ENCODE data around the gene MTF1.
A peak's percentile ranks its signal among the peaks of the same experiment; 100 is the strongest.
"Not testable (repeated sequence)": the region's sequence is repeated elsewhere in the genome, so short reads cannot be mapped to it uniquely, and the experiment has no call there.

Gene MTF1

DNA sequence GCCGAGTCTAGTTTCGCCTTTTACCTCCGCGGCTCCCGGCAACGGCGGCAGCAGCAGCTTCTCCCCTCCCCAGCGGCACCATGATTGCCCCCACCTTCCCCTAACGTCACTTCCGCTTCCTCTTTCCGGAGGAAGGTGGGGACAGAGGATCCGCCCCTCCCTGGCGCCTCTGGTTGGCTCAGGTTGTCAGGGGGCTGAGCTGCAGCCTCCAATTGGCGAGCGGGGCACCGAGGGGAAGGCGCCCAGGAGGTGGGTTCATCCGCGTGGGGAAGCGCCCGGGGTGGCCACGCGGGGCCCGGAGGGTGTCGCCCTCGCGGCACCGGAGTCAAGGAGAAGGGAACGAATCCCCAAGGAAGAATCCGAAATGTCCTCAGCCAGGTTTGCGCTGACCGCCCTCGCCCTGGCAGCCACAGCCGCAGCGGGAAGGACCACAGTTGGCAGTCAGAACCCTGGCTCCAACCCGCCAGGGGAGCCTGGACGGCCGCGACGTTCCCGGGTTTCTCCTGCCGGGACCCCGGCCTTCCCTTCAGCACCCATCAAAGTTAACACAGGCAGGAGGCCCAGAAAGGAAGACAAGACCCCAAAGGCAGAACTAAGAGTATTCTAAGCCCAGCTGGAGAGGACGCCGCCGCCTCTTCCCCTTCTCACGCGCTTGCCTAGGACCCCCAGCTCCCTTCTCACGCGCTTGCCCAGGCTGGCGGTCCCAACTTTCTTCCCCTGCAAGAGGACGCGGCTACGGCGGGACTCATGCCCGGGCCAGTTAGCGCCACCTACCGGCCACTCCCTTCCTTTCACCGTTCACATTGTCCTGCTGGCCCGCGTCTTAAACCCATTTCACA, at the start of gene MTF1:
TSS of gene MTF1 (minus strand) at position 86 of the 839 bp plus-strand sequence. CDS start 1,934 bp downstream, outside the sequence.
- DNase-seq (ENCODE audit: low read depth in 2 of 2), result peak; percentile 92 to 93

DNA sequence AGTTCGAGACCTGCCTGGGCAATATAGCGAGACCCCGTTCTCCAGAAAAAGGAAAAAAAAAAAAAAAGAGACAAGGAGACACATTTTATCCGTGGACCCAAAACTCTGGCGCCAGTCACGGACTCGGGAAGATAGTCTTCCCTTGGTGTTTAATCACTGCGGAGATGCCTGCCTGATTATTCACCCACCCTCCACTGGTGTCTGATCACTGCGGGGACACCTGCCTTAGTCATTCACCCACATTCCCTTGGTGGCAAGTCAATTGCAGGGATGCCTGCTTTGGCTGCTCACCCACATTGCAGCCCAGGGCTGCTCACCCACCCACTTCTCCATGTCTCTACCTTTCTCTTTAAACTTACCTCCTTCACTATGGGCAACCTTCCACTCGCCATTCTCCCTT, 49.1 kb upstream of the MTF1 start:
- not testable (repeated sequence) for DNase-seq (ENCODE audit: low read depth in 2 of 2)

DNA sequence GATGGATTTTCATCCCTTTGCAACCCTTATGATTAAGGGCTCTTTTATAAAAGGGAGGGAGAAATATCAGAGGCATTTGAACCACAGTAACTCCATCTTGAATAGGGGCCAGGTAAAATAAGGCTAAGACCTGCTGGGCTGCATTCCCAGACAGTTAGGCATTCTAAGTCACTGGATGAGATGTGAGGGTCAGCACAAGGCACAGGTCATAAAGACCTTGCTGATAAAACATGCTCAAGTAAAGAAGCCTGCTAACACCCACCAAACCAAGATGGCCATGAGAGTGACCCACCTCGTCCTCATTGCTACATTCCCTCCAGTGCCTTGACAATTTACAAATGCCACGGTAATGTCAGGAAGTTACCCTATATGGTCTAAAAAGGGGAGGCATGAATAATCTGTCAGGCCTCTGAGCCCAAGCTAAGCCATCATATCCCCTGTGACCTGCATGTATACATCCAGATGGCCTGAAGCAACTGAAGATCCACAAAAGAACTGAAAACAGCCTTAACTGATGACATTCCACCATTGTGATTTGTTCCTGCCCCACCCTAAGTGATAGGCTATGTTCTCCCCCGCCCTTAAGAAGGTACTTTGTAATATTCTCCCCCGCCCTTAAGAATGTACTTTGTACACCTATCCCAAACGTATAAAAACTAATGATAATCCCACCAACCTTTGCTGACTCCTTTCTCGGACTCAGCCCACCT, 48.2 kb upstream of the MTF1 start:
- DNase-seq (ENCODE audit: low read depth in 2 of 2), result not testable (repeated sequence)

DNA sequence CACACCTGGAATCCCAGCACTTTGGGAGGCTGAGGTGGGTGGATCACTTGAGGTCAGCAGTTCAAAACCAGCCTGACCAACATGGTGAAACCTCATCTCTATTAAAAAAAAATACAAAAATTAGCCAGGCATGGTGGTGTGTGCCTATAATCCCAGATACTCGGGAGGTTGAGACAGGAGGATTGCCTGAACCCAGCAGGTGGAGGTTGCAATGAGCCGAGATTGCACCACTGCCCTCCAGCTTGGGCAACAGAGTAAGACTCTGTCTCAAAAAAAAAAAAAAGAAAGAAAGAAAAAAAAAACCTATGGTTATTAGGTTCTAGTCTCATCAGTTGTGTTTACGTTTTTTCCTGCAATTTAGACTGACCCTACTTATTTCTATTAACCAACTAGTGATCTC, 47.2 kb upstream of the MTF1 start:
- not testable (repeated sequence) for DNase-seq (ENCODE audit: low read depth in 2 of 2)

DNA sequence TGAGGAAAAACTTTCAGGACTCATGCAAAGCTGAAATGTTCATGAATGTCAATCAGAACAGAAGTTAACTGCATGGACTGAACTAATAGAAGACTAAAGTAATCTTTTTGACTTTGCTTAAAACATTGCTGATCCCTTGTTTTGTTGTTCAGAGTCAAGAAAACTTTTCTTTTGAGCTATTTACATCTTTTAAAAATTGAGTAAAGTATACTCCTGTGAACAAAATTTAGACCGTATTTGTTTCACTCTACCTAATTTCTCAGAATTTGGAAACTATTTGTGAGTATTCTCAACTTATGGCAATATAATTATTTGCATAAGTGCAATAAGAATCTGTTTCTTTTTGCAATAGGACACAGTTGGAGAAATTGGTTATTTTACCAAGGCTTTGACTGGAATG, 46.3 kb upstream of the MTF1 start:
- DNase-seq (ENCODE audit: low read depth in 2 of 2), result no peak

DNA sequence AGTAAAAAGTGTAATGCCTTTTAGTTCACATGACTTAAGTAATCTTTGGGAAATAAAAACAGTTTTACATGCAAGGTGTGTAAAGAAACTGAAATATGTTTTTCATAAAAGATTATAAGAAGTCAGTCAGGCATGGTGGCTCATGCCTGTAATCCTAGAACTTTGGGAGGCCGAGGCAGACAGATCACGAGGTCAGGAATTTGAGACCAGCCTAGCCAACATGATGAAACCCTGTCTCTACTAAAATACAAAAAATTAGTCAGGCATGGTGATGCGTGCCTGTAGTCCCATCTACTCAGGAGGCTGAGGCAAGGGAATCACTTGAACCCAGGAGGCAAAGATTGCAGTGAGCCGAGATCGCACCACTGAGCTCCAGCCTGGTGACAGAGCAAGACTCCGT, 44.5 kb upstream of the MTF1 start:
- DNase-seq (ENCODE audit: low read depth in 2 of 2), result not testable (repeated sequence)

DNA sequence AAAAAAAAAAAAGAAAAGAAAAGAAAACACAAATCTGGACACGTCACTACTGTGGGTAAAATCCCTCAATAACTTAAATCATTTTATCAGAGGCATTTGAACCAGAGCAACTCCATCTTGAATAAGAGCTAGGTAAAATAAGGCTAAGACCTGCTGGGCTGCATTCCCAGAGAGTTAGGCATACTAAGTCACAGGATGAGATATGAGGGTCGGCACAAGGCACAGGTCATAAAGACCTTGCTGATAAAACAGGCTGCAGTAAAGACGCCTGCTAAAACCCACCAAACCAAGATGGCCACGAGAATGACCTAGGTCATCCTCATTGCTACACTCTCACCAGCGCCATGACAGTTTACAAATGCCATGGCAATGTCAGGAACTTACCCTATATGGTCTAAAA, 43.6 kb upstream of the MTF1 start:
- DNase-seq (ENCODE audit: low read depth in 2 of 2), result no peak

DNA sequence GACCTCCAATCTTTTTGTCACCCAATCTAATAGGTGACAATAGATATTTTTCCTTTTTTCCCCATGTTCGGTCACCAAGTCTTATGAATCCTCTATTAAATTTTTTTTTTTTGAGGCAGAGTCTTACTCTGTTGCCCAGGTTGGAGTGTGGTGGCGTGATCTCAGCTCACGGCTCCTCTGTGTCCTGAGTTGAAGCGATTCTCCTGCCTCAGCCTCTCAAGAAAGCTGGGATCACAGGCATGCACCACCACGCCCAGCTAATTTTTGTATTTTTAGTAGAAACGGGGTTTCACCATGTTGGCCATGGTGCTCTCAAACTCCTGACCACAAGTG, 42.5 kb upstream of the MTF1 start:
- no peak for DNase-seq (ENCODE audit: low read depth in 2 of 2)

DNA sequence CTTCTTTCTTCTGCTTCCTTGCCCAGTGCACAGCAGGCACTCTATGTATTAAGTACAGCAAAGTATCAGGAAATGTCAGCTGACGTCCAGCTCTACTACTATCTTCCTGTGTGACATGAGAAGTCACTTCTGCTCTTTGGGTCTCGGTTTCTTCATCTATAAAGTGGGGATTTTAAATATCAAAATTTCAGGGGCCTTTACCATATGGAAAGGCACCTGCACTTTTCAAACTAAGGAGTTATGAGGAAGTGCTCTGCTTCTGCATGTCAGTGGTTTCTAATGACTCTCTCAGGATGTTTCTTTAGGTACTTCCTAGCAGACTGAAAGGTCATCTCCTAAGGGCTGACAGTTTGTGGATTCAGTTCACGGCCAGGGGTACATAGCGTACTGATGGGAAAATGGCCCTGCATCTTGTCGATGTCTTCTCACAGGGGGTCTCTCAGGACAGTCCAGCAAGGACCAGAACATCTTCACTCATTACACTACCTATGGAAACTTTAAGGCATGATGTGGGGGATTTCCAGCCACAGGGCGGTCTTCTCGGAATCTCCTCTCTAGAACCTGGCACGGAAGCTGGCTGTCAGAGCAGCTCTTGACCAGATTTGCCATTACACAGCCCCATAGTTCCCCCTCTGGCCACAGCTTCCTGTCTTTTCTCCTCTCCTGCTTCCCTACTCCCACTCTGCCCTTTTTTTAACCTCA, 42.0 kb upstream of the MTF1 start:
- DNase-seq (ENCODE audit: low read depth in 2 of 2), result no peak

DNA sequence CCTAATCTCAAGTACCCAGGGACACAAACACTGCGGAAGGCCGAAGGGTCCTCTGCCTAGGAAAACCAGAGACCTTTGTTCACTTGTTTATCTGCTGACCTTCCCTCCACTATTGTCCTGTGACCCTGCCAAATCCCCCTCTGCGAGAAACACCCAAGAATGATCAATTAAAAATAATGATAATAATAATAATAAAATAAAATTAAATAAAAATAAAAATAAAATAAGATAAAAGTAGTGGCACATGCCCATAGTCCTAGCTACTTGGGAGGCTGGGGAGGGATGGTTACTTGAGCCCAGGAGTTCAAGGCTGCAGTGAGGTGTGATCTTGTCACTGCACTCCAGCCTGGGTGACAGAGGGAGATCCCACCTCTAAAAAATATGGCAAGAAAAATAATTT, 38.2 kb upstream of the MTF1 start:
- DNase-seq (ENCODE audit: low read depth in 2 of 2), result not testable (repeated sequence)

DNA sequence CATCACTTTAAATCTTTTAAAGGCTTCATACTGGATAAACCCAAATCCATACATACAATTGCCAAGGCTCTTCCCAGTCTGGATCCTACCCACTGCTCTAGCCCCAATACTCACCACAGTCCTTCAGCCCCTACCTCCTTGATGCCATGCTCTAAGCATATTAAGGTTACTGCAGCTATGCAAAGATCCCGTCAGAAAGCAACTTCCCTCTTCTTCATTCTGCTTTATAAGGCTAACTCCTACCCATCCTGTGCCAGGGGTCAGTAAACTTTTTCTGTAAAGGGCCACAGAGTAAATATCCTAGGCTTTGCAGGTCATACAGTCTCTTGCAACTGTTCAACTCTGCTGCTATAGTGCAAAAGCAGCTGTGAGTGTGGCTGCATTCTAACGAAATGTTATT, 34.3 kb upstream of the MTF1 start:
- no peak for DNase-seq (ENCODE audit: low read depth in 2 of 2)

DNA sequence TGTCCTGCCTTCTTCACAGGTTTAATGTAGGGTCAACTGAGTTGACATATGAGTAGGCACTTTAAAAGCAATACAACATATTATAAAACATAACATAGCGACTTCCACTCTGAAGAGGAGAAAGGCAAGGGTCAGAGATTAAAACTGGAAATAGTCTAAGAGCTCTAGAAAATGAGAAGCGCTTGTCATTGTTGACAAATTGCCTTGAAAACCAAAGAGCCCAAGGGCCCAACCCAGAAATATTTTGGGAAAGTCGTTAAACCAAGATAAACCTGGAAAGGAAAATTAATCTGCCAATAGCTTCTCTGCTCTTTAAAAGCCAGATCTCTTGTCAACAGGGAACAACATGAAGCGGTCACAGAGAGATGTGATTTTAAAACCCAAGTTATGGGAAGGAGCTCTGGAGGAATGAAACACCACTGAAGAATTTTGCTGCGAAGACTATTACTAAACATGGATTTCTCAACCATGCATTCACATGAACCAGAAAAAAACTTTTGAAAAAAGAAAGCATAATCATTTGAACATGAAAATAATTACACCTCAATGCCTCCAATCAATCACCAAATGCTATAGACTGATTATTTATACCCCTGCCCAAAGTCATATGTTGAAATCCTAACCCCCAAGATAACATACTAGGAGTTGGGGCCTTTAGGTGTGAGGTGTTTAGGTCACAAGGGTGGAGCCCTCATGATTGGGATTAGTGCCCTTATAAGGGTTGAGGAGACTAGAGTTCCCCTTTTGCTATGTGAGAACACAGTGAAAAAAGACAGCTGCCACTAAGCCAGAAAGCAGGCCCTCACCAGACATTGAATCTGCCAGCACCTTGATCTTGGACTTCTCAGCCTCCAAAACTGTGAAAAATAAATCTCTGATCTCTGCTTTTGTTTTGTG, 33.0 kb upstream of the MTF1 start:
- DNase-seq (ENCODE audit: low read depth in 2 of 2), result peak in 1 of 2 experiments; percentile 4

DNA sequence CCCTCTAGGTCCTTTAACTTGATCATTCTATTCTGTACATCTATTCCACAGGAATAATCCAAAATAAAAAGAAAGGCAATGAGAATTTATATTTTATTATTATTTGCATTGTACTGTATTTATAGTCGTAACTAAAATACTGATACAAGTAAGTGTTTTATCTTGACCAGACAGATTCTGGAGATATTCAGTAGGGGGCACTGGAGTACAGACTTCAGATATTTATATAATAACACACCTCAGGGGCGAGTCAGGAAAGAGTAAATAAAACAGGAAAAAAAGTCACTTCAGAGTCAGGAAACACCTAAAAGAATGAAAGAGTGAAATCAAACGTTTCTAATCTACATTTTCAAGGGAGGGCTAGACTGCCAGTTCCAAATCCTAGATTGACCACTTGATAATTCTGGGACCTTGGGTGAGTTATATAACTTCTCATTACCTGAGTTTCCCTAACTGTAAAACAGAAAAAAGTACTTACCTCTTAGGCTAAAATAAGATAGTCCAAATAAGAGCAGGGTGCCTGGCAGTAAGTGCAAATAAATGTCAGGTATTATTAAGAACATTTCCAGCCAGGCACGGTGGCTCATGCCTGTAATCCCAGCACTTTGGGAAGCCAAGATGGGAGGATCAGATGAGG, 31.1 kb upstream of the MTF1 start:
- peak in 1 of 2 experiments; percentile 9 for DNase-seq (ENCODE audit: low read depth in 2 of 2)

DNA sequence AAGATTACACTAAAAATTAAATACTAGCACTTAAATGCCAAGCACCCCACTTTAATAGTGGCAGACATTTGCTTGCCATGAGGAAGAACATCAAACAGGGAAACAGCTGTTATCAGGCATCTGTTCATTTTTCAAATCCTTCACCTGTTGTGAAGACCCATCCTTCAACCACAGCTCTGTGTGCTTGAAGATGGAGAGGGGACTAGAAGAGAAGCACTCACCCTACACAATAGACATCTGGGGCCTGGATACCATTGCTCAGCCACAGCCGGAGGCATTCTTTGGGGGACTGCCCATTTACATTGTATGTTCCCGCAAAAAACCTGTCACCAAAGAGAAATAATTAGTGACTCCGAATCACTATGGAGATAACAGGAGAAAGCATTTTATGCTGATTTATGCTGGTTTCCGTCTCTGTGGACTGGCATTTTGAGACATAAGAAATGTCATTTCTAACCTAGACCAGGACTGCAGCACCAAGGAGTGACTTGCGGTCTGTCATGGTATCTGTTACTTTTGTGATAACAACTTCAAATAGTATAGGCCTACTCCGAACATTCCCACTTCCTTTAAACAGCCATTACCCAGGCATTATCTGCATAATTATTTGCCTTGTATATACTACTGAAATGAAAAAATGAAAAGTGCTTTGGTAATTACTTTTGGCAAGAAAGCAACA, 28.8 kb upstream of the MTF1 start:
- DNase-seq (ENCODE audit: low read depth in 2 of 2), result no peak

DNA sequence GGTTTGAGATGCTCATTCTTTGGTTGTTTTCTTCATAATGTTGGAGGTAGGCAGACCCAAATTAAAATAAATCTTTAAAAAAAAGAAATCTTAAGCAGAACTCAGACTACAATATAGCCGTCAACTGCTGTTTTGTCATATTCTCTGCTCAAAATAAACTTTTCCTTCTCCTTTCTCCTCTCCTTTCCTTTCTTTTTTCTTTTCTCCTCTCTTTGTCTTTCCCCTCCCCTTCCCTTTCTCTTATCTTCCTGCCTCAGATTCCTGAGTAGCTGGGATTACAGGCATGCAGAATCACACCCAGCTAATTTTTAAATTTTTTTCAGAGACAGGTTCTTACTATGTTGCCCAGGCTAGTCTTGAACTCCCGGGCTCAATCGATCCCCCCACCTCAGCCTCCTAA, 24.8 kb upstream of the MTF1 start:
- no peak for DNase-seq (ENCODE audit: low read depth in 2 of 2)

DNA sequence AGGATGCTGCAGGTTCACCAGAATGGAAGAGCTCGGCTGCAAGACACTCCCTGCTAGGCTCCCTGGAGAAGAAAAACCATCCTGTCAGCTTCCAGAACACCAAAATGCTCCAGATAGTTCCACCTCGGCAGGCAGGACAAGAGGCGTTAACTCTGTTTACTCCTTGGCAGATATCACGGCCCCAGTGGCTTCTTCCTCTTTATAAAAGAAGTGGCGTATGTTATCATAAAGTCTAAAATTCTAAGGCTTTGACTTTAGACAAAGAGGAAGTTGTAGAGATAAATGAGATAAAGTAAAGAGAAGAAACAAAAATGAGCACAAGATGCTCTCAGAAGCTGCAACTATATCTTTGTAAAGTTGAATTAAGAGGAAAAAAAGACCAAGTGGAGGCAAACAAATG, 24.3 kb upstream of the MTF1 start:
- DNase-seq (ENCODE audit: low read depth in 2 of 2), result no peak

DNA sequence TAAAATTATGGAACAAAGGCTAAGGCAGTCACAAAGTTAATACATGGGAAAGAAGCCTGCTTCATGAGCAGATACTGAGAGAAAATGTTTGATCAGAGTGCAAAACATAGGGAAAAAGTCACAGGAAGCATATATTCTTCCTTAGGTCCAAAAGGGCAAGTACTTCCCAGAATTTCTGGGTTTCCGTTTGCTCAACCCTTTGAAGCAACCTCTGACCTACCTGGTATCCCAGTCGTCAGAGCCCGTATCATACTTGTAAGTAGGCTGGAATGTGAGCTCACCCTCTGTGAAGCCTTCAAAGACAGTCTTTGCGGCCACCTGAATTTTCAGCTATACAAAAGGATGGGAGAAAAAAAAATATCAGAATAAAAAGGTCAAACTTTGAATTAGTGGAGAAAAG, 20.5 kb upstream of the MTF1 start:
- no peak for DNase-seq (ENCODE audit: low read depth in 2 of 2)

DNA sequence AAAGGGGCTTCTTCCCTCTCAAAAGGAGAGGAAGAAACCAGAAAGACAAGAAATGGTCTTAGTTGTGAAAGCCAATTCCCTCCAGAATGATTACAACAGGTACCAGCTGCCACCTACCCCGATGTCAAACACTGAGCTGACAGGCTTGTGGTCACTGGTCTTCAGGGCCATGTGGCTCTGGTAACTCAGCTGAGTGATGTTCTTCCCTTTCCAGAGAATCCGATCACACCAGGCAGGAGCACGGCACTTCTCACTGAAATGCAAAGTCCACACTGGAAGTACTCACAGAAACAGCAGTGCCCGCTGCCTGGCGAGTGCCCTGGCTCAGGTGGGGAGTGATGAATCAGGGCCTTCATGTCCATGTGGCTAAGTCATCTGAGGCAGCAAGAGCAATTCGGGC, 18.7 kb upstream of the MTF1 start:
- DNase-seq (ENCODE audit: low read depth in 2 of 2), result no peak

DNA sequence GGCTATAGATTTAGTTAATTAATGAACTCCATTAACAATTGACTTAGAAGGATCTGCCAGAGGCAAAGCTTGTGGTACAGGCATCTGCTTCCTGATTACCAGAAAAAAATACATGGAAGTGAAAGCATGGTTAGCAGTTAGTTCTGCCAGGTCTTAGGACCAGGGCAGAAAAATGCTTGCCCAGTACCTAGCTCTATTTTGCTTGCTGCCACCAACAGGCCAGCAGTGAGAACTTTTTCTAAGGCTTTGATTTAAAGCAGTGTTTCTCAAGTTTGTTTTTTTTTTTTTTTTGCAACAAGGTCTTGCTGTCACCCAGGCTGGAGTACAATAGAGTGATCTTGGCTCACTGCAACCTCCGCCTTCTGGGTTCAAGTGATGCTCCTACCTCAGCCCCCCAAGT, 16.4 kb upstream of the MTF1 start:
- no peak for DNase-seq (ENCODE audit: low read depth in 2 of 2)

DNA sequence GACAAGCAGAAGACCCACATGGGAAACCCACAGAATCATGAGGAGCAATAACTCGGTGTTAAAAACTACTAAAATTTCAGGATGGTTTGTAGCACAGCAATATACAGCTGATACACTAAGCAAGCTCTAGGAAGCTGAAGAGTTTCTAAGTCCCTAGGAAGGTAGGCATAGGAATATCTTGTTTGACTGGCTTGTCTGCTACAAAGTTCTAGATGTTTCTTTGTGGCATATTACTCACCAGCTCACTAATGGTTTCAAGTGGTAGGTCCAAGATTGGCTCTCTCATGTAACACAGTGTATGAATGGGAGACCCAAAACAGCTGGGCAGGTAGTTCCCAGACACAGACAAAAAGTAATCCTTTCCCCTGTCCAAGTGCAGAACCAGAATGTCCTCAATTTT, 13.3 kb upstream of the MTF1 start:
- no peak for DNase-seq (ENCODE audit: low read depth in 2 of 2)

DNA sequence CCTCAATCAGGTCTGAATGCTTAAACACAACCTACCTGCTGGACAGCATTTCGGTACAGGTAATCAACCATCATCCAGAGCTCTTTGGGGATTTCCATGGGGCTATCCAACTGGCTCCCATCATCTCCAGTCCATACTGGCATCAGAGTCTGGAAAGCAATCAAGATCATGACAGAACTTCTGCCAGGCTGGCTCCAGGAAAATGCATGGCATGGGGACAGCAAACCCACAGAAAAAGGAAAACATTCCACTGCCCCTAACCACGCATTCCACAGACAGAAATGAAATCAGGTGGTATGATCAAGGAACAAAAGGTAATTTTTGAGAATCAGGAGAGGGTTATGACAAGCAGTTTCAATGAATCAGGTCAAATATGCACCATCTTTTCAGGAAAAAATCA, 9.1 kb upstream of the MTF1 start:
- no peak for DNase-seq (ENCODE audit: low read depth in 2 of 2)

Measured in fibroblast of skin of left quadriceps (primary cell).